Right renal cortex interstitium (tissue), 3 donors: ENCODE data around the gene MARCHF5. TPM values are rescaled to one million over a fixed set of nuclear protein-coding genes. Genes with fewer than 3 reads are reported as not detected.
"Not testable (repeated sequence)": the region's sequence is repeated elsewhere in the genome, so short reads cannot be mapped to it uniquely, and the experiment has no call there.

Source experiments
- DNase-seq, 3 donors: peaks; one replicate each; pipeline ENCODE4 v3.0.0-alpha.2; 2013; ENCODE audit warnings: low read depth in 3 of 3, low spot score in 2 of 3
- polyA plus RNA-seq, 3 donors: library from polyadenylated mRNA; unstranded; fragments of 120-200 nt; gene quantifications; one replicate each; pipeline ENCODE4 v1.2.1, GENCODE V29; 2013; ENCODE audit not compliant: insufficient read length in 3 of 3

The MARCHF5 gene
- polyA plus RNA-seq, 3 donors, result 75.7 to 77.7 (median 76.4) TPM

GRCh38 chr10:92304061-92304460, 13.1 kb downstream of the MARCHF5 start:
- DNase-seq, result no peak

GRCh38 chr10:92305133-92306072, 14.4 kb downstream of the MARCHF5 start:
- no peak for DNase-seq

GRCh38 chr10:92309272-92309671, 18.3 kb downstream of the MARCHF5 start:
- no peak for DNase-seq

- no peak for DNase-seq
Measured at GRCh38 chr10:92313750-92314149, 22.8 kb downstream of the MARCHF5 start.

GRCh38 chr10:92316610-92317009, 25.6 kb downstream of the MARCHF5 start:
- DNase-seq, result no peak

GRCh38 chr10:92323079-92323478, 32.1 kb downstream of the MARCHF5 start:
- DNase-seq, result no peak

GRCh38 chr10:92327445-92328433, 36.8 kb downstream of the MARCHF5 start:
- DNase-seq, result no peak

- DNase-seq, result no peak
Measured at GRCh38 chr10:92328993-92329392, 38.0 kb downstream of the MARCHF5 start.

- not testable (repeated sequence) for DNase-seq
Measured at GRCh38 chr10:92329927-92330326, 39.0 kb downstream of the MARCHF5 start.

- DNase-seq, result no peak
Measured at GRCh38 chr10:92342796-92343195, 51.8 kb downstream of the MARCHF5 start.

GRCh38 chr10:92345575-92345974, 54.6 kb downstream of the MARCHF5 start:
- not testable (repeated sequence) for DNase-seq

GRCh38 chr10:92347035-92347676, 56.2 kb downstream of the MARCHF5 start:
- not testable (repeated sequence) for DNase-seq

GRCh38 chr10:92350411-92350810, 59.4 kb downstream of the MARCHF5 start:
- no peak for DNase-seq

- DNase-seq, result no peak
Measured at GRCh38 chr10:92354587-92354986, 63.6 kb downstream of the MARCHF5 start.

GRCh38 chr10:92356041-92356440, 65.1 kb downstream of the MARCHF5 start:
- no peak for DNase-seq

- no peak for DNase-seq
Measured at GRCh38 chr10:92363498-92363897, 72.5 kb downstream of the MARCHF5 start.

- DNase-seq, result no peak
Measured at GRCh38 chr10:92366412-92367021, 75.5 kb downstream of the MARCHF5 start.

- DNase-seq, result no peak
Measured at GRCh38 chr10:92377962-92378361, 87.0 kb downstream of the MARCHF5 start.

- no peak for DNase-seq
Measured at GRCh38 chr10:92381543-92381954, 90.6 kb downstream of the MARCHF5 start.

GRCh38 chr10:92382631-92383030, 91.7 kb downstream of the MARCHF5 start:
- no peak for DNase-seq
